Spleen (tissue), 11 donors: ENCODE measurements around the gene CHRND. TPM values are rescaled to one million over a fixed set of nuclear protein-coding genes. Genes with fewer than 3 reads are reported as not detected.
A peak's percentile ranks its signal among the peaks of the same experiment; 100 is the strongest.

Experiments
- DNase-seq: peaks from one replicate; pipeline ENCODE4 v3.0.0-alpha.2; 2020
- H3K27ac ChIP-seq, 8 donors: fragments of 200-600 bp; sonication (generic) in 7 of 8; 1 replicate in 4 of 8; 2 replicates in 4 of 8; pipeline versions ENCODE4 v1.5.0 to v1.8.0; 2016 to 2021; ENCODE audit warnings: inconsistent platforms in 4 of 8, mild to moderate bottlenecking in 4 of 8, moderate library complexity in 1 of 8
- H3K27me3 ChIP-seq, 7 donors: fragments of 200-600 bp; sonication (generic) in 6 of 7; replicated peaks in 1 of 7; 1 replicate in 4 of 7; 2 replicates in 3 of 7; pipeline versions ENCODE4 v1.5.0 to v1.8.0; 2016 to 2021; ENCODE audit warnings: inconsistent platforms in 3 of 7, mild to moderate bottlenecking in 1 of 7
- H3K36me3 ChIP-seq, 6 donors: fragments of 200-600 bp; sonication (generic) in 5 of 6; 1 replicate in 4 of 6; 2 replicates in 2 of 6; pipeline versions ENCODE4 v1.5.0 to v1.8.0; 2016 to 2021; ENCODE audit warnings: inconsistent platforms in 2 of 6
- H3K4me1 ChIP-seq, 6 donors: fragments of 200-600 bp; sonication (generic) in 5 of 6; 1 replicate in 3 of 6; 2 replicates in 3 of 6; pipeline versions ENCODE4 v1.5.0 to v1.8.0; 2016 to 2021; ENCODE audit warnings: inconsistent platforms in 3 of 6
- H3K4me3 ChIP-seq, 8 donors: fragments of 200-600 bp; sonication (generic) in 7 of 8; 1 replicate in 4 of 8; 2 replicates in 4 of 8; pipeline versions ENCODE4 v1.5.0 to v1.8.0; 2016 to 2021; ENCODE audit warnings: inconsistent platforms in 4 of 8, mild to moderate bottlenecking in 4 of 8, moderate library complexity in 2 of 8
- H3K9me3 ChIP-seq, 8 donors: fragments of 200-600 bp; sonication (generic) in 7 of 8; 1 replicate in 4 of 8; 2 replicates in 4 of 8; pipeline versions ENCODE4 v1.5.0 to v1.8.0; 2016 to 2021; ENCODE audit warnings: inconsistent platforms in 4 of 8
- POLR2A ChIP-seq, 3 donors: fragments of 450-650 bp; IDR thresholded peaks; one replicate each; pipeline ENCODE4 v1.5.1; 2017; ENCODE audit warnings: antibody characterized with exemption in 3 of 3, mild to moderate bottlenecking in 1 of 3
- POLR2AphosphoS5 ChIP-seq, 3 donors: sonication (generic); formaldehyde crosslinking; IDR thresholded peaks; one replicate each; pipeline ENCODE4 v1.5.1; 2017; ENCODE audit warnings: antibody characterized with exemption in 3 of 3
- WGBS, 5 donors: extraction: QIAGEN DNeasy Blood & Tissue Kit in 3 of 5; methylation state at CpG; one replicate each; pipeline versions ENCODE4 v1.1.5 to v1.1.7; 2013 to 2018; 5-methylcytosine and 5-hydroxymethylcytosine counted together
- intact Hi-C: fragments of 100-400 bp; cut with DNase I; formaldehyde crosslinking; loops from one replicate; pipeline ENCODE4 v1.15.0; 2023; ENCODE audit warnings: low total_unique reads
- polyA plus RNA-seq, 3 donors: library from polyadenylated mRNA; stranded (reverse); fragments of 200-250 nt; gene quantifications; one replicate each; pipeline ENCODE4 v1.2.1, GENCODE V29; 2013
- total RNA-seq, 7 donors: library from RNA; depleted of rRNA in 3 of 7; stranded (reverse); fragments of >200 nt in 3 of 7; fragmentation: NEBNext Ultra II Directional in 4 of 7; extraction: Animal tissue kit (Norgen Biotek cat#: 25700) in 4 of 7; gene quantifications; one replicate each; pipeline versions ENCODE4 v1.1.0 to v1.2.1, GENCODE V29; 2016 to 2021
- TF ChIP-seq, protein P1 (sequence below), 11 experiments: fragments of 200-600 bp in 7 of 11; fragments of 450-650 bp in 4 of 11; sonication (generic) in 4 of 11; IDR thresholded peaks in 8 of 11; conservative IDR thresholded peaks in 3 of 11; 1 replicate in 7 of 11; 2 replicates in 4 of 11; pipeline versions ENCODE4 v1.4.0 to v1.8.0; 2016 to 2021; ENCODE audit warnings: antibody characterized with exemption in 11 of 11, inconsistent platforms in 4 of 11, mild to moderate bottlenecking in 1 of 11
- donor health status: healthy with polysubstance abuse.
- donor health status: DM: no; HTN: no; CAD: no; lungs with moderate emphysema.
- donor health status: DM: no; HTN: no; CAD: no.
- donor health status: Bipolar disorder and iron deficiency.
- donor health status: healthy.
- donor health status: DM: no; HTN: no; CAD: no.
- donor health status: DM: yes; HTN: yes; CAD: no.

CHRND gene
- total and polyA plus RNA-seq, 10 donors, result 0.32 TPM; not detected in 9

- peaks cover 10 to 37% (median 32%) of the 10 kb centered on the region in 6 donors for H3K4me1 ChIP-seq
- H3K4me3 ChIP-seq, result peak overlapping the region; percentile 4 to 68 (median 32)
- TF ChIP-seq POLR2AphosphoS5 (IDR thresholded peaks at IDR 0.05), result no peak
- TF ChIP-seq, protein P1, sequence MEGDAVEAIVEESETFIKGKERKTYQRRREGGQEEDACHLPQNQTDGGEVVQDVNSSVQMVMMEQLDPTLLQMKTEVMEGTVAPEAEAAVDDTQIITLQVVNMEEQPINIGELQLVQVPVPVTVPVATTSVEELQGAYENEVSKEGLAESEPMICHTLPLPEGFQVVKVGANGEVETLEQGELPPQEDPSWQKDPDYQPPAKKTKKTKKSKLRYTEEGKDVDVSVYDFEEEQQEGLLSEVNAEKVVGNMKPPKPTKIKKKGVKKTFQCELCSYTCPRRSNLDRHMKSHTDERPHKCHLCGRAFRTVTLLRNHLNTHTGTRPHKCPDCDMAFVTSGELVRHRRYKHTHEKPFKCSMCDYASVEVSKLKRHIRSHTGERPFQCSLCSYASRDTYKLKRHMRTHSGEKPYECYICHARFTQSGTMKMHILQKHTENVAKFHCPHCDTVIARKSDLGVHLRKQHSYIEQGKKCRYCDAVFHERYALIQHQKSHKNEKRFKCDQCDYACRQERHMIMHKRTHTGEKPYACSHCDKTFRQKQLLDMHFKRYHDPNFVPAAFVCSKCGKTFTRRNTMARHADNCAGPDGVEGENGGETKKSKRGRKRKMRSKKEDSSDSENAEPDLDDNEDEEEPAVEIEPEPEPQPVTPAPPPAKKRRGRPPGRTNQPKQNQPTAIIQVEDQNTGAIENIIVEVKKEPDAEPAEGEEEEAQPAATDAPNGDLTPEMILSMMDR (IDR thresholded peaks at IDR 0.05 in 8 of 11, conservative IDR thresholded peaks at IDR 0.05 in 3 of 11), result peak in 10 of 11 experiments; percentile 36 to 96 (median 92)
- H3K9me3 ChIP-seq, result no peaks in the 10 kb centered on the region
- H3K27ac ChIP-seq, result no peak overlapping the region
- DNase-seq, result peak; percentile 90
- WGBS, 5 donors, result 3 to 11% (median 8%) methylated on average over 16 to 66 of the region's 66 CpGs; no CpG with 5 or more reads in 1 of the 5 donors
- H3K27me3 ChIP-seq, result peaks cover 12 to 96% (median 56%) of the 10 kb centered on the region in 7 donors
- intact Hi-C loops, result loop anchor here (10.0 kb wide), 1 partner anchor 67 kb away; the partner anchor contains the start of gene ALPI
- no peaks in the 10 kb centered on the region for H3K36me3 ChIP-seq
Measured at GRCh38 chr2:232521959-232522622, 3.9 kb upstream of the CHRND start.

DNA sequence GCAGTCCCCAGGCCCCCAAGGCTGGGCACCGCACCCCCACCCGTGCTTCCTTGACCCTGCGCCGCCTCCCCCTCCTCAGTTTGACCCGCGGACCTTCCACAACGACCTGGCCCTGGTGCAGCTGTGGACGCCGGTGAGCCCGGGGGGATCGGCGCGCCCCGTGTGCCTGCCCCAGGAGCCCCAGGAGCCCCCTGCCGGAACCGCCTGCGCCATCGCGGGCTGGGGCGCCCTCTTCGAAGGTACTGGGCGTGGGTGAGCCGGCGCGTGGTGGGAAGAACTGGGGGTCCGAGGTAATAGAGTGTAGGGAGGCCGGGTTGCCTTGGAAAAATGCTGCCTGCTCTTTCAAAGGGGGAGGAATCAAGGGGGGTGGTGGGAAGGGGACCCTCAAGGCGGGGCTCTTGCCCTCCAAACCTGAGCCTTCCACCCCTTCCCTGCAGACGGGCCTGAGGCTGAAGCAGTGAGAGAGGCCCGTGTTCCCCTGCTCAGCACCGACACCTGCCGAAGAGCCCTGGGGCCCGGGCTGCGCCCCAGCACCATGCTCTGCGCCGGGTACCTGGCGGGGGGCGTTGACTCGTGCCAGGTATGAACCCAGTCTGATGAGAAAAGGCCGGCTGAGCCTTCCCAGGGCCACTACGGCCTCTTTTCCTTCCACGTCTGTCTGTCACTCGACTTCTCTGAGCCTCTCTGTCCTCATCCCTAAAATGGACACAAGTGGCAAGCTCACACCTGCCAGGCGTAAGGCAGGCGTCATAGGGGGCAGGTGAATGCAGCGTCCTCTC is 3.1 kb upstream of the CHRND start:
- TF ChIP-seq POLR2AphosphoS5 (IDR thresholded peaks at IDR 0.05) (no peak), POLR2A (IDR thresholded peaks at IDR 0.05) (no peak)
- TF ChIP-seq, protein P1 (IDR thresholded peaks at IDR 0.05 in 8 of 11, conservative IDR thresholded peaks at IDR 0.05 in 3 of 11), result no peak
- peaks cover 10 to 37% (median 32%) of the 10 kb centered on the region in 6 donors for H3K4me1 ChIP-seq
- intact Hi-C loops, result loop anchor here (10.0 kb wide), 1 partner anchor 68 kb away; the partner anchor contains the start of gene ALPI
- no peaks in the 10 kb centered on the region for H3K36me3 ChIP-seq
- H3K27me3 ChIP-seq, result peaks cover 12 to 100% (median 56%) of the 10 kb centered on the region in 7 donors
- no peak for DNase-seq
- H3K27ac ChIP-seq, result no peak overlapping the region
- no peaks in the 10 kb centered on the region for H3K9me3 ChIP-seq
- WGBS, 5 donors, result 16 to 35% (median 27%) methylated on average over 19 to 46 of the region's 46 CpGs
- peak overlapping the region; percentile 4 to 68 (median 32) for H3K4me3 ChIP-seq

DNA sequence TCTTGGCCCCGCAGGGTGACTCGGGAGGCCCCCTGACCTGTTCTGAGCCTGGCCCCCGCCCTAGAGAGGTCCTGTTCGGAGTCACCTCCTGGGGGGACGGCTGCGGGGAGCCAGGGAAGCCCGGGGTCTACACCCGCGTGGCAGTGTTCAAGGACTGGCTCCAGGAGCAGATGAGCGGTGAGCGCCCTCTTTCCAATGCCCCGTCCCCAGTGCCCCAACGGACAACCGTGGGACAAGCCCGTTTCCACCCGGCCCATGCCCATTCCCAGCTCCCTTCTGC is 2.6 kb upstream of the CHRND start:
- no peaks in the 10 kb centered on the region for H3K9me3 ChIP-seq
- H3K4me3 ChIP-seq, result peak overlapping the region in 5 of 8 donors; percentile 15 to 63 (median 22)
- no peak for DNase-seq
- peaks cover 10 to 37% (median 32%) of the 10 kb centered on the region in 6 donors for H3K4me1 ChIP-seq
- H3K36me3 ChIP-seq, result no peaks in the 10 kb centered on the region
- 14 to 20% (median 16%) methylated on average over 1 to 16 of the region's 16 CpGs for WGBS, 5 donors
- TF ChIP-seq POLR2A (IDR thresholded peaks at IDR 0.05) (no peak), POLR2AphosphoS5 (IDR thresholded peaks at IDR 0.05) (no peak)
- TF ChIP-seq, protein P1 (IDR thresholded peaks at IDR 0.05 in 8 of 11, conservative IDR thresholded peaks at IDR 0.05 in 3 of 11), result no peak
- H3K27ac ChIP-seq, result no peak overlapping the region
- H3K27me3 ChIP-seq, result peaks cover 12 to 100% (median 56%) of the 10 kb centered on the region in 7 donors
- intact Hi-C loops, result loop anchor here (10.0 kb wide), 1 partner anchor 69 kb away; the partner anchor contains the start of gene ALPI
